ENCODE measurements around the gene MYO5C.

The MYO5C gene

DNA sequence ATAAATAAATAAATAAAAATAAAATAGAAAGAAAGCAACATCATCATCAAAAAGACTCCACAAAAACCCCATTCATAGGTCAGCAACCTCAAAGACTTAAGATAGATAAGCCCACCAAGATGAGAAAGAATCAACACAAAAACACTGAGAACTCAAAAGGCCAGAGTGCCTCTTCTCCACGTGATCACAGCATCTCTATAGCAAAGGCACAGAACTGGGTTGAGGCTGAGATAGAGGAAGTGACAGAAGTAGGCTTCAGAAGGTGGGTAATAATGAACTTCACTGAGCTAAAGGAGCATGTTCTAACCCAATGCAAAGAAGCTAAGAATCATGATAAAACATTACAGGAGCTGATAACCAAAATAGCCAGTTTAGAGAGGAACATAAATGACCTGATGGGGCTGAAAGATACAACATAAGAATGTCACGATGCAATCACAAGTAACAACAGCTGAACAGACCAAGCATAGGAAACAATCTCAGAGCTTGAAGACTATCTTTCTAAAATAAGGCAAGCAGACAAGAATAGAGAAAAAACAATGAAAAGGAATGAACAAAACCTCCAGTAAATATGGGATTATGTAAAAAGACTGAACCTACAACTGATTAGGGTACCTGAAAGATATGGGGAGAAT is 130.9 kb downstream of the MYO5C start:
- DNase-seq = no peak

DNA sequence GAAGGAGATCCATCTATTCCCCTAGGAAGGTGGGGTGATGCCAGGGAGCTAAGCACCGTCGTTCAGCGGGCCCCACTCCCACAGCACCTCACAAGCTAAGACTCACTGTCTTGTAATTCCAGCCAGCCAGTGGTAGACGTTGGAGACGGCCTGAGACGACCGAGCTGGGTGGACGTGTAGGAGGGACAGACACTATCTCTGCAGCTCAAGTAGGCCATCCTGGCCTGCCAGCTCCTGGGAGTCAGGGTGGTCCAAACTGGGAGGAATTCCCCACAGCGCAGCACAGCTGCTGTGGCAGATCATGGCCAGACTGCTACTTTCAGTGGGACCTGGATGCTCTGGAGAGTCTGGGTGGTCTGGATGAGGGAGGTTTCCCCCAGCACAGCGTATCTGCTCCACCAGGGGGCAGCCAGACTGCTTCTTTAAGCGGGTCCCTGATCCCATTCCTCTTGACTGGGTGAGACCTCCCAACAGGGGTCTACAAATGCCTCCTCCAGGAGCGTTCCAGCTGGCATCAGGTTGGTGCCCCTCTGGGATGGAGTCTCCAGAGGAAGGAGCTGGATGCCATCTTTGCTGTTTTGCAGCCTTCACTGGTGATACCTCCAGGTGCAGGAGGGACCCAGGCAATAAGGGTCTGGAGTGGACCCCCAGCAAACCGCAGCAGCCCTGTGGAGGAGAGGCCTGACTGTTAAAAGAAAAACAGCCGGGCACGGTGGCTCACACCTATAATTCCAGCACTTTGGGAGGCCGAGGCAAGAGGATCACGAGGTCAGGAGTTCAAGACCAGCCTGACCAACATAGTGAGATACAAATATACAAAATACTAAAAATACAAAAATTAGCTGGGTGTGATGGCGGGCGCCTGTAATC is 132.0 kb downstream of the MYO5C start:
- DNase-seq = no peak

DNA sequence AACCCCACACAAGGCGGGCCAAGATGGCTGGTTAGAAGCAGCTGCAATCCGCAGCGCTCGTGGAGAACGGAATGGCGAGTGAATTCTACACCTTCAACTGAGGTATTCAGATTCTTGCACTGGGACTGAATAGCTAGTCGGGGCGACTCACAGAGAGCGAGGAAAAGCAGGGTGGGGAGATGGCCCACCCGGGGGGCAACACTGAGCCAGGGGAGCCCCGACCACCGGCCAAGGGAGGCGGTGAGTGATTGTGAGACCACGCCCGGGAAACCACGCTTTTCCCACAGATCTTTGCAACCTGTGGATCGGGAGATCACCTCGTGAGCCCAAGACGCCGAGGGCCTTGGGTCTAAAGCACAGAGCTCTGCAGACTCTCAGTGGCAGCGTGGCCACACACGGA is 132.7 kb downstream of the MYO5C start:
- DNase-seq = no peak

DNA sequence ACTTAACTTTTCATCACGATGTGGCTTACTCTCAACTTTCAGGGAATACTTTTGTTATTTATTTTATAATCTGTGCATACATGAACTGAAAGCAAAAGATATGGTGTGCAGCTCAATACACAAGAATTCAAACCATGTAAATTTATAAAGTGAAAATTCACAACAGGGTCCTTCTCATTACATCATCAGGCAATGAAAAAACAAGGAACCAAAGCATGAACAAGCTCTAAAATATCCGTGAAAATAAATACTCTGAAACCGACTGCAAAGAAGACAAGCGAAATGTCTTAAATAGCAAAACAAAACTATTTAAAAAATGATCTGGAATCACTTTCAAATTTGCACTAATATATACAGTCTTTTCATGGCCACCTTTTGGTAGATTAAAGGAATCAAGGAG is 133.3 kb downstream of the MYO5C start:
- DNase-seq = no peak

DNA sequence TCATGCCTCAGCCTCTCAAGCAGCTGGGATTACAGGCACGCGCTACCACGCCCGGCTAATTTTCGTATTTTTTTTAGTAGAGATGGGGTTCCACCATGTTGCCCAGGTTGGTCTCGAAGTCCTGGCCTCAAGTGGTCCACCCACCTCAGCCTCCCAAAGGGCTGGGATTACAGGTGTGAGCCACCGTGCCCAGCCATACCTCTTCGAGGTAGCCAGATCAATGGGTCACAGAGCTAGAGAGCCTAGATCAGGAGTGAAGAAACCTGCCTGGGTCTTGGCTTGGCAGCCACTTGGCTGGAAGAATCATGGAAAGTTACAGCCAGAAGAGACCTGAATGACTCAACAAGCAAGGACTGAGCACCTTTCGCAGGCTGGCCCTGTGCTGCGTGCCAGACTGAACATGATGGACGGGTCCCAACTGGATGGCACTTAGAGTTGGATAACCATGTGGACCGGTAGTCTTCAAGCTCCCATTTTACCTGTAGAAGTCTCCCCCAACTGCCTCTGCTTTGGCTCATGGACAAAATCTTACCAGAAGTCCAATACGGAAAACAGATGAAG is 134.1 kb downstream of the MYO5C start:
- DNase-seq = no peak

DNA sequence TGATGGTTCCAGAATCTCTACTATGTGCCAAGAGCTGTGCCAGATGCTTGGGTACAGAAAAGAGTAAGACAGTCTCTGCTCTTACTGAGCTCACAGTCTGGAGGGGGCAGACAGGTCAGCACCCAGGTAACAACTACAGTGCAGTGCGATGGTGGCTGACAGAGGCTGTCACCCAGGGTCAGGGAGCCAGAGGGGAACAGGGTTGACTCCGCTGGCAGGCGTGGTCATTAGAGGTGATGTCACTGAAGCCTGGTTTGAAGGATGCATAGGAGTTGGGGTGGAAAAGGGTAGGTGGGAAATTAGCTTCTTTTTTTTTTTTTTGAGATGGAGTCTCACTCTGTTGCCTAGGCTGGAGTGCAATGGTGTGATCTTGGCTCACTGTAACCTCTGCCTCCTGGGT is 136.0 kb downstream of the MYO5C start:
- no peak for DNase-seq

DNA sequence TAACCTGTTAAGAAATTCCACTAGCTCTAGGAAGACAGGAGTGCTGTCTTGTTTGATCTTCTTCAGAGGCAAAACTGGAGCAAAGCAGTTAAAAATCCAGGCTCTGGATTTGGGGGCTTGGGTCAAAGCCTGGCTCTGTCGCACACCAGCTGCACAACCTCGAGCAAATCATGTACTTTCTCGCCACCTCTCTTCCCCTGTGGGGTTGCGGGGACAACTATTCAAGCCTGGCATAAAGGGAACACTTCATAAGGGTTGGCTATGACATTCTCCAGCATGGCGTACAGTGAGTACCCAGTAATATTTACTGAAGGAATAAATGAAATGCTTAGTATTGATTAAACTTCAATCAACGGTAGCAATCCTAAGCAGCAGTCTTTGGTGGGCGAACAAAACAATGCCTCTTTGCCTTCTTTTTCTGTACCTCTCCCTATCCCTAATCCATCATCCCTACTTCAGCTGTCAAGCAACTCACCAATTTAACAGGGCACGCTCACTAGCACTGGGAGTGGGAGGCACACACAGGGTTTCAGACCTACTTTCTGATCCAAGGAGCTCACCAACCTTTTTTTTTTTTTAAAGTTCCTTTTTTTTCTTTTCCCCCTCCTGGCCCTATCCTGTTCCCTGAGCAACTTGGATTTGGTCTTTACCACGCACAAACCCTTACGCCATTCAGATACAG is 137.4 kb downstream of the MYO5C start:
- no peak for DNase-seq

DNA sequence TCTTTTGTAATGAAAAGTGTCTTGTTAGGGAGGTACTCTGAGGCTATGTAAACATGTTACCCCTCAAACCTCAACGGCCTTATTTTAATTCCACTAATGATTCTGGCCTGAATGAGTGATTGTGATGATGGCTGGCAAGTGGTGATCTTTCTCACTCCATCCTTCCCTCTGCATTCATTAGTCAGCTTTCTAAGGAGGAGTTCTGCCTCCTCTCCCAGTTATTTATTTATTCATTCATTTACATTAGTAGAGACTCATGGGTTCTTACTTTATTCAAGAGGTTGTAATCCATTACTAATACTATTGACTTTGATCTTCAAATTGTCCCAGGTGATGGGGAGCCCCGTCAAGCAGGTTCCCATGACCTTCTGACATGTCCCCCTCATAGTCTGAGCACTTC is 139.7 kb downstream of the MYO5C start:
- no peak for DNase-seq

DNA sequence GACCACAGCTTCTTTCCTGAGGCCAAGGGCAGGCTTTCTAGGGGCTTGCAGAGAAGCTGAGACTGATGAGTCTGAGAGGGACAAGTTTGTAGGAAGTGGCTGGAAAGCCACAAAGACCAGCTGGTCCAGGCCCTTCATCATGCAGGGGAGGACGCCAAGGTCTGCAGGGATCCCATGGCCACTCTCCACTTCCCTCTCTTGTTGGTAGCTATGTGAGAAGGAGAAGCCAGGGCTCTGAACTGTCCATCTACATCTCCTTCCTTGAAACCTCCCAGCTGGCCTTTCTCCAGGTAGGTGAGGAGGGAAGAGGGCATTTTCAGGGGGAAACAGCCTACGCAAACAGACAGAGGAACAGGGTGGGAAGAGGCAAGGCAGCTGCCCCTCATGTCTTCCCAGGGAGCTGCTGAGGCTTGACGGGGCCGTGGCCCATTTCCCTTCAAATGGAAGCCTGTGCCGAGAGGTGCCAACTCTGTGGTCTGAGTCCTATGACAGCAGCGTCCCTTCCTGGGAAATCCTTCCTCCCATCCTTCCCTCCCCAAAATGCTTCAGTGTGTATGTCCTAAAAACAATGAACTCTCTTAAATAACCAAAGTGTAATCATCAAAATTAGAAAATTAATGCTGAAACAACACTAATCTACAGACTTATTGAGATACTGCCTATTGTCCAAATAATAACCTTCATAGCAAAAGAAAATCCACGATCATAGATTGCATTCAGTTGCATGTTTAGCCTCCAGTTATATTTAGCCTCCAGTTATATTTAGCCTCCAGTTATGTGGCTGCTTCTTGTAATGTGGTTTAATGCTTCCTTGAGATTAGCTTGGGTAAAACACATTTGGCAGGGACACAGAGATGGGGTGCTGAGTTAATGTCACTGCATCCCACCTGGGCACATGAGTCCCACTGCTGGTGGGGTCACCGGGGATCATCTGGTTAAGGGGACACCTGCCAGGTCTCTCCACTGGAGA is 140.4 kb downstream of the MYO5C start:
- no peak for DNase-seq

DNA sequence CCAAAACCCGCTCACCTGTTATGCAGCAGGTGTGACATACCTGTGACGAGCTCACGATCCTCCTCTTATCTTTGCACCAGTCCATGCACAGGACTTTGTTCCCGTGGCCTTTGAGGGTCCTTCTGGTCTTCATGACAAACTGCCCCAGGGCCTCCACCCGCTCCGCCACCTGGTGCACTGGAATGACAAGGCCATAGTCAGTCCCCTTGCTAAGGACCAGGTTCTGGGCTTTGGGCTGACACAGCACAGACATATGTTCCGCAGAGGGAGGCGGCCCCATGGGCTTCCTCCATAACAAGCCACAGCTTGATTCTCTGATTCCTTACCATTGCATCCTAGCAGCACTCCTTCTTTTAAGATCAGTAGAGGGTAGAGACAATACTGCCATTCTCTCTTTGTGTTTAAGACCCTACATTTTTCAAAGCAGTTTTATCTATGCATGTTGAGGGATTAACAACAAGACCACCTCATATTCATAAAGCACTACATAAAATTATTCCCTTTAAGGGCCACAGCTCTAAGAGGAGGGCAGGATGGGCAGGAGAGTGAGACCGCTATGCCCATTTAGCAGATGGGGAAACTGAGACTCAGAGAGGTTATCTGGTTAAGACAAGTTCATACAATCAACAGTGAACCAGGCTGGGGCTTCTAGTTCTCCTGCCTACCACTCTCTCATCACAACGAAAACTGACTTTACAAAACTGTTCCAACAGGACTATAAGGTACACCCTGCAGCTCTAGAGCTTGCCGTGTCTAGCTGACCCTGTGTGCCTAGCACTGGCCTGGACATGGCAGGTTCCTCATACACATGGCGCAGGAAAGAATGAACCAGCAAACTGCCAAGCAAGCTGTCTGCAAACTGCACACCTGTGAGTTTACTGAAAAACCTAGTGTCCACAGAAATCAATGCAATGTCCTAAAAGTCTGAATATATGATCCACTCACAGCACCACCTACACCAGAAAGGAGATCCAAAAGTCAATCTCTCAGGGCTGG is 141.4 kb downstream of the MYO5C start:
- DNase-seq = no peak

DNA sequence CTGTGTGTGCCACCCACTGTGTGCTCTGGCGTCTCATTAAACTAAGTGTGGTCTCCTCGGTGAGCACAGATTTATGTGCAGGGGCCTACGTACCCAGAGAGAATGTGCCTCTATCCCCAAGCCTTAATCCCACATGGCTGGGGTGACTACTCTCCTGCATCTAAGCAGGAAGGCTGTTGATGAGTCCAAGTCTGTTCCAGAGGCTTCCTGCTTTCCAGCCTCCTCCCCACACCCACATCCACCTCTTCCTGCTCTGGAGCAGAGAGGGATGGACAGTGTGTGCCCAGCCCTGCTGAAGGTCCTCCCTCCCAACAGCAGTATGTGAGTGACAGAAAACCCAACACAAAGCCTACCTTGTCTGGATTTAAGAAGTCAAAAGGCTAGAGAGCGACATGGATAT is 144.3 kb downstream of the MYO5C start:
- DNase-seq = no peak

DNA sequence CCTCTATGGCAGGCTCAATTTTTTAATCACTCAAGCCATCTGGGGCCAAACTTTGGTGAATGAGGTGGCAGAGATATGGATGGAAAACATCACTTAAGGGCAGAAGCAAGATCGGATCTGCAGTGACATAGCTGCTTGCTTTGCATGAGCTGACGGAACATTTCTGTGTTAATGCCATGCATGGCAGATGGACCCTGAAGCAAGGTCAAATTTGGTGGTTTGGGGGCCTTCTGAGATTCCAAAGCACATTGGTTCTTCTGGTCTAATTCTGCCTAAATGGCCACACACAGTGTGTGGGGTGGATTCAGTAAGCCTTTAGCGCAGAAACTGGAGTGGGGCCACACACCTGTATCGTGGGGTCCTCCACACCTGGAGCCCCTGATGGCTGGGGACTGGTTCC is 144.7 kb downstream of the MYO5C start:
- no peak for DNase-seq

DNA sequence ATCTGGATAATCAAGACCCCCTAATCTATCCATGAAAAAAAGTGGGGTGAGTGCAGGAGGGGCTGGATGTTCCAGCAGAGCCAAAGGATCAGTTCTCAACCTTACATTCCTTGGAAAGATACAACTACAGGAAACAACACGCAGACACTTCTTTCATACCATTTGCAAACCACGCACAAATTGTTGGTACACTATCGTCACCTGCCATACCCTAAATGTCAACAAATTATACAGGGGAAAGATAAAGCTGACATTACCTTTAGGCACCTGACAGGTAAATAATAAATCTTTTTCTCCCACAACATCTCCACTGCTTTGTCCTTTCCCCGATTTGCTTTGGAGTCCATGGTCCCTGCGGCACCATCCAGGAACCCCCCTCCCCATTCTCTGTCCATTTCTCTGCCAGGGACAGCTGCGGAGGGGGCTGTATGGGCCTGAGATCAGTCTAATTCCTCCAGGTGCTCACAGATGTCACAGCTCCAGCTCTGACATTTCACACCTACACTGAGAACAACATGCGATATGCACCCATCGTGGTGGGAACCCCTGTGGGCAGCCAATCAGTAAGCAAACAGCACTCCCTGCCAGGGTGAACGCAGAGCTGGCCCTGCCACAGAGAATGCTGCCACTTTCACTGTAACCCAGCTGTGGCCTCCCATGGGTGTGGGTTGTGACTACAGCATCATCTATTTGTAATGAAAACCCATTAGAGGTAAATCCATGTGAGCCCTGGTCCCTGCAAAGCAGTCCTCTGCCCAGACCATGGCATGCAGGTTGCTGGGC is 145.4 kb downstream of the MYO5C start:
- no peak for DNase-seq

DNA sequence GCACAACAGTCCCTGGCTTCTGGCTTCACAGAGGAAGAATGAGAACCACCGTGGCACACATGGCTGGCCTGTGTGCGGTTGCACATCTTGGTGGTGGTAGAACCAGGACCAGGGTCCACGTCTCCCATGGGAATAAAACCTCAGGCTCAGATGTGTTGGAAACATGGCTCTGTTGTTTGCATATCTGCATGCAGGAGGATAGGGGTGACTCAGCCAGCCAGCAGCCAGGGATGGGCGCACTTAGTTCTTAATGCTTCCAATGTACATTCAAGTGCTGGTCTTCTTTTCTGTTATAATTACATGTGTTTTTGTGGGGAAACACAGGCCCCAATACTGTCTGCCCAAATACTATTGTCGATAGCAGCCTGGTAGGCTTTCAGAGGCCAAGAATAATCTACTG is 147.2 kb downstream of the MYO5C start:
- DNase-seq = no peak

DNA sequence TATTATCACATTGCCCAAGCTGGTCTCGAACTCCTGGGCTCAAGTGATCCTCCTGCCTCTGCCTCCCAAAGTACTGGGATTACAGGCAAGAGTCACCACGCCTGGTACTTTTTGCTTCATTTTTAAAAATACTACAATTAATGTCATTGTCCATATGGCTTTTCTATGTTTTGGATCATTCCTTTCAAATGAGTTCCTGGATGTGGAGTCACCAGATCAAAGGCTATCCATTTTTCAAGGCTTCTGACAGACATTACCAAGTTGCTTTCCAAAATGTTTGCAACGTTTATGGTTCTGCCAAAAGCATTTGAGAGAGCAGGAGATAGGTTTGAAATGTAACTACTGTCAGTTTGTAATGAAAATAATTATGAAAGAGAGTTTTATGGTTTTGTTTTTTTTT is 148.8 kb downstream of the MYO5C start:
- DNase-seq = no peak

DNA sequence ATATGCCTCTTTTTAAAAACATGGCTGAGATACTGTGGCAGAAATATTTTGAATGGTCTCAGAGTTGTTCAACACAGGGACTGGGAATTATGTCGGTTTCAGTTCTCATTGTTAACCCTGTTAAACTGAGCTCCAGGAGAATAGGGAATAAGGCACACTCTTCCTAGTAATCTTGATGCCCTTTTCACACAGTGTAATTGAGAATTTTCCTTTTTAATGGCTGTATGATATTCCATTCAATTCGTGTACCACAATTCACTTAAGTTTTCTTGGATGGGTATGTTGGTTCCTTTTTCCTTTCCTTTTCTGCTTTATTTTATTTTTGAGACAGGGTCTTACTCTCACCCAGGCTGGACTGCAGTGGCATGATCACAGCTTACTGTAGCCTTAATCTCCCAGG is 149.3 kb downstream of the MYO5C start:
- no peak for DNase-seq

DNA sequence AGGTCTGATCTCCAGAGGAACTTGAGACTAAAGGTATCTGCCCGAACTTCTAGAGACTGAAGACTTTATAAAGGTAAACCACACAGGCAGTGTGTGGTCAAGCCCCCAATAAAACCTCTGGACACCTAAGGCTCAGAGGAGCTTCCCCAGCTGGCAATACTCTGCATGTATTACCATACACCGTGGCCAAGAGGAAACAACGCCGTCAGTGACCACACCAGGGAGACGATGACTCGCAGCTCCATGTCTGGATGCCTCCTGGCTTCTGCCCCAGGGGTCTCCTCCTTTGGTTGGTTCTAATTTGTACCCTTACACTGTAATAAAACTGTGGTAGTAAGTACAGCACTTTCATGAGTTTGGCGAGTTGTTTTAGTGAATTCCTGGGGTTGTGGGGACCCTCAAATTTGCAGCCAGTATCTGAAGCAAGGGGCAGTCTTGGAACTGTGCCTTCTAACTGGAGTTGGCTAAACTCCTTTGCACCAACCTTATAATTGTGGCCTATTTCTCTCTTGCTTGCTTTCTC is 150.9 kb downstream of the MYO5C start:
- no peak for DNase-seq

DNA sequence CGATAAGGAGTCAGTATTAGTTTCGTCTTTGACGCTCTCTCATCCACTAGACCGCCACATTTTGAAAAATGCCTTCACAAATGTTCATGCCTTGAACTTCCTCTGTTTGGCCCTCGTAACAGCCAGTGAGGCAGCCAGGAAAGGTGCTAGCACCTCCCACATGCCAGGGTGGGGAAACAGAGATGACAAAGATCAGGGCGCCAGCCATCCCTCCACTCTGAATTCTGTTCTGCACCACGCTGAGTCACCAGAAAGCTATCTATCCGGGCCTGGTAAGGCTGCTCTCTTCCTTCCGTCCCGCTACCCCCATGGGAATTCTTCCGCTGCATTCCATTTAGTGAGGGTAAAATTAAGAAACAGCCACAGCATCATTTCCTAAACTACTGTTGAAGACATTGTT is 151.7 kb downstream of the MYO5C start:
- DNase-seq = no peak

Measured in activated CD4-positive, alpha-beta T cell treated with anti-CD3 and anti-CD28 coated beads for 4 hours (primary cell).